ENCODE measurements around the gene COPE.
"Not testable (repeated sequence)": the region's sequence is repeated elsewhere in the genome, so short reads cannot be mapped to it uniquely, and the experiment has no call there.

The COPE gene

DNA sequence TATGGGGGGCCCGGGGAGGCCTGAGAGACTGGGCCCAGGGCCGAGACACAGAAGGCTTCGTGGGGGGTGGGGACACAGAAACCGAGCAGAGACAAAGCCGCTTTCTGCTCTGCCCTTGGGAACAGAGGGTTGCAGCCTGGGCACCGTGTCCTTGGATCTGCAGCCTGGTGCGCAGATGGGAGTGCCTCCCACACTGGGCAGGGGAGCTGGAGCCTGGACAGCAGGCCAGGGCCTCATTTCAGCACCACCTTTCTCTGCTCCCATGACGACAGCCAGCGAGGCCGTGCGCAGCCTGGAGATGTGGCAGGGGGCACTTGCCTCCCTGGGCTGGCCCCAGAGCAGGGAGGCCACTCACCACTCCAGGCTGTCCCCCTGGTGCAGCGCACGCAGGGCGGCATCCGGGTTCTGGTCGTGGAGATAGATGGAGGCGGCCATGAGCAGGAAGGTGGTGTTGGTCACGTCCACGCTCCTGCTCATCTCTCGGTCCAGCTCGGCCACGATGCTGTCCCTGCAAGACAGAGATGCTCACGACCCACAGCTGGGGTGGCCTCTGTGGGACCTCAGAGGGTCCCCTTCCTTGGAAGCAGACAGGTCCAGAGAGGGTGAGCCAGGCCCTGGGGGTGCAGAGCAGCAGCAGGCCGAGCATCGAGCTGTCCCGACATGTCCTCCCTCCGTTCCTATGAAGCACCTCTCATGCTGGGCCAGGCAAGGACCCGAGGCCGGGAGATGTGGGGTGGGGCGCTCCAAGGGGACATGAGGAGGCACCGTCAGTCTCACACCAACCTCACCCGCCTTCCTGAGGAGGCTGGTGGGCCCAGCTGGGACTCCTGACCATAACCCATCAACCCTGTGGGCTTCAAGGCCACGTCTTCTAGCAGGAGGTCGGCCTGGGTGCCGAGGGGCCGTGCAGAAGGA is 12.3 kb downstream of the COPE start:
- DNase-seq: no peak

DNA sequence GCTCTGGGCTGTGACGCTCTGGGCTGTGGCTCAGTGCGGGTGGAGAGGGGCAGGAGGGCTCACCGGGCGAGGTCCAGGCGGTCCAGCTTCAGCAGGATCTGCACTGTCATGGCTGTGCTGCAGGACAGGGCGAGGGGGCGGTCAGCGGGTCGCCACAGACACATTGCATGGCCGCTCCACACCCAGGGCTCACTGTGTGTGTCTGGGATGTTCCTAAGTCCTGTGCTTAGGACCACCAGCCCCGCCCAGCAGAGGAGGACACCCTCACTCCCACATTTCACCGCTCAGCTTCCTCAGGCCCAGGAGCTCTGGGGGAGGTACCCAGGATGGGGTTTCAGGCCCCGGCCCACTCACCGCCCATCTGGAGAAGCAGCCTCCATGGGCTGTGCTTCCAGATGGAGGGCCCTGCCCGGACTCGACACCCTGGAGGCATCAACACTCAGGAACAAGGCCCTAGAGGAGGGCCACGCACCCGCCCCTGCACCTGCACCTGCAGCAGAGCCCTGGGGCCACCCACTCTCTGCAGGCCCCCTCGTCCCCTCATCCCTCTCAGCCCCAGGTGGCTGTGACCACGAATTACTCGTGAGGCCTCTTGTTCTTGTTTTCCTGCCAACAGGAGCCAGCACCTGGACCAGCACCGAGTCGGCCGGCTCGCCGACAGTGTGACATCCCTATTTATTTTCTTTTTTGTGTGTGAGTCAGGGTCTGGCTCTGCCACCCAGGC is 13.5 kb downstream of the COPE start:
- DNase-seq: no peak

GRCh38 chr19:18905058-18905456 is 14.1 kb downstream of the COPE start:
- no peak for DNase-seq

- no peak for DNase-seq
Observed at GRCh38 chr19:18904334-18905057, 14.7 kb downstream of the COPE start.

- DNase-seq: no peak
Observed at GRCh38 chr19:18903156-18904037, 15.8 kb downstream of the COPE start.

- DNase-seq: not testable (repeated sequence)
Observed at GRCh38 chr19:18902519-18902918, 16.7 kb downstream of the COPE start.

- no peak for DNase-seq
Observed at GRCh38 chr19:18901491-18901890, 17.7 kb downstream of the COPE start.

GRCh38 chr19:18900700-18901481 is 18.3 kb downstream of the COPE start:
- no peak for DNase-seq

- DNase-seq: no peak
Observed at GRCh38 chr19:18899624-18900560, 19.3 kb downstream of the COPE start.

- DNase-seq: no peak
Observed at GRCh38 chr19:18898607-18899408, 20.4 kb downstream of the COPE start.

DNA sequence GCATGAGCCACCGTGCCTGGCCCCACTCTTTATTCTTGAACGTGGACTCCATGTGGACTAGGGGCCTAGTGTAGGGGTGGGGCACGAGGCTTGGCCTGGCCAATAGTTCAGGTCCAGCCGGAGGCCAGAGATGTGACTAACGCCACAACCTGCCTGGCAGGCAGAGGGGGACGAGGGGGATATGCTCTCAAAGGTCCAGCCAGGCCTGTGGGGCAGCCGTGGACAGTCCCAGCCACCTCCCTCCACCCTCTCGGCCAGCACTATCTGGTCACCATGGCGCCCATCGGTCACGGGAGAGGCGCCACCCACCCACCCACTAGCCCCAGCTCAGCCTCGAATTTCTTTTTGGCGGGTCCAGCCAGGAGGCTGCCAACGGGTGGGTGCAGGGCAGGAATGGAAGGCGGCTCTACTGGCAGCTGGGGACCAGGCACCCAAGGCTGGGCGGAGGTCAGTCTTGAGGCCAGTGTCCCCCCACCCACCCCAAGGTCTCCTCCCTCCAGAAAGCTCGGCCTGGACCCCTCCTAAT is 21.0 kb downstream of the COPE start:
- DNase-seq: no peak

DNA sequence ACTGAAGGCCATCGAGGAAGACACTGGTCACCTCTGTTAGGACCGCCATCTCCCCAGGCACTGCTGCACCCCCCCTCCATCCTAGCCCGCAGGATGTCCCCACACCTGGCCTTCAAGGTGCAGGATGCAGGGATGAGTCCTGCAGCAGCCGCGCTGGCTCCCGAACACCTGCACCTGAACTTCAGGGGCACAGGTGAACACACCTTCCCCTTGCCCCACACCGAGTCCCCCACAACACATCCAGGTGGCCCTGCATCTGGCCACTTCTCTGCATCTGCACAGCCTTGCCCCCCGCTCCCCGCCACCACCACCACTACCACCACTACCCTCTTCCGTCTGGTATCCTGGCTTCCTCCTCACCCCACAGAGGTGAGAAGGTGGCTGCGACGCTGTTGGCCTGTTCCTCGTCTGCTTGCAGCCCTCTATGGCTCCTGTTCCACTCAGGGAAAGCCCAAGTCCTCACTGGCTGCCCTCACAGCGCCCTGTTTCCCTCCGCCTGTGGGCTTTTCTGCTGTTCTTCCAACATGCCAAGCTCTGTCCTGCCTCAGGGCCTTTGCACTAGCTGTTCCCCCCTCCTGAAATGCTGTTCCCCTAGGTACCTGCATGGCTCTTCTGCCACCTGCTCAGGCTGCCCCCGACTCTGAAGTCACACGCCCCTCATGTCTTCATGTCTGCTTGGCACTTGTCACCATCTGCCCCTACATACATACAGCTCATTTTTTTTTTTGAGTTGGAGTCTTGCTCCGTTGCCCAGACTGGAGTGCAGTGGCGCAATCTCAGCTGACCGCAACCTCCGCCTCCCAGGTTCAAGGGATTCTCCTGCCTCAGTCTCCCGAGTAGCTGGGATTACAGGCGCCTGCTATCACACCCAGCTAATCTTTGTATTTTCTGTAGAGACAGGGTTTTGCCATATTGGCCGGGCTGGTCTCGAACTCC is 21.8 kb downstream of the COPE start:
- no peak for DNase-seq

DNA sequence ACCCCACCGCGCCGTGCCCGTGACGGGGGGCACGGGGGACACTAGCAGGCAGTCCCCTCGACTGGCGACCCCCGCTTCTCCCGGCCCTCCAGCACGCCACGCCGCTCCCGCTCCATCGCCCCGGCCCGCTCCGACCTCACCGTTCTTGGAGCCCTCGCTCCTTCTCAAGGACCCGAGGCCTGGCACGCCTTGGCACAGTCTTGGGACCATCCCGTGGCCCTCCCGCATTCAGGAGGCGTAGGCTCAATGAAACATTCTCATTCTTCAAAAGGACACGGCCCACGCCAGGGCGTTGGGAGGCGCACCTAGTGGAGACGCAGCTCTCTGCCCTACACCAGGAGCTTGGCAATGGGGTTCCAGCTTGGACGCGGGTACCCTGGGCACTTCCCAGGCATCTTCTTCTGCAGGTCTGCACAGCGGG is 22.8 kb downstream of the COPE start:
- no peak for DNase-seq

DNA sequence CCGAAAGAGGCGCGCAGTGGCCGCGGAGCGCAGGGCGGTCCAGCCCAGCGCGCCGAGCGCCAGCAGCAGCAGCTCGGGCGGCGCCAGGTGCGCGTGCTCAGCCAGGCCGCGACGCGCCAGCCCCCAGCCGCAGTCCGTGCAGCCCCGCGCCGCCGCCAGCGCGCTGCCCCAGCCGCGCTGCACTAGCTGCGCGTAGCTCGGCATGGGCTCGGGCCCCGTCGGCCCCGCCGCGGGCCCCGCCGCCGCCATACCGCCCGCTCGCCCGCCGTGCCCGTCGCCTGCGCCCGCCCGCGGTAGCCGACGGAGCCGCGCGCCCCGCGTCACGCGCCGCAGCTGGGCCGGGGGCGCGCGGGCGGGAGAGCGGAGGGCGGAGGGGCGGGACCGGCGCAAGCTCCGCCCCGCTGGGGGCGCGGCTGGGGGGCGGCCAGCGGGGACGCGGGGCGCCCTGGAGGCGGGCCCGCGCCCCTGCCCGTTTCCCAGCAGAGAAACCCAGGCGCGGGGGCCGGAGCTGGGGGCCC is 23.3 kb downstream of the COPE start, which contains the start of gene CERS1:
TSS of gene CERS1 (minus strand) at position 335 of the 518 bp plus-strand sequence. CDS start at position 249, 86 bp downstream.
- no peak for DNase-seq

DNA sequence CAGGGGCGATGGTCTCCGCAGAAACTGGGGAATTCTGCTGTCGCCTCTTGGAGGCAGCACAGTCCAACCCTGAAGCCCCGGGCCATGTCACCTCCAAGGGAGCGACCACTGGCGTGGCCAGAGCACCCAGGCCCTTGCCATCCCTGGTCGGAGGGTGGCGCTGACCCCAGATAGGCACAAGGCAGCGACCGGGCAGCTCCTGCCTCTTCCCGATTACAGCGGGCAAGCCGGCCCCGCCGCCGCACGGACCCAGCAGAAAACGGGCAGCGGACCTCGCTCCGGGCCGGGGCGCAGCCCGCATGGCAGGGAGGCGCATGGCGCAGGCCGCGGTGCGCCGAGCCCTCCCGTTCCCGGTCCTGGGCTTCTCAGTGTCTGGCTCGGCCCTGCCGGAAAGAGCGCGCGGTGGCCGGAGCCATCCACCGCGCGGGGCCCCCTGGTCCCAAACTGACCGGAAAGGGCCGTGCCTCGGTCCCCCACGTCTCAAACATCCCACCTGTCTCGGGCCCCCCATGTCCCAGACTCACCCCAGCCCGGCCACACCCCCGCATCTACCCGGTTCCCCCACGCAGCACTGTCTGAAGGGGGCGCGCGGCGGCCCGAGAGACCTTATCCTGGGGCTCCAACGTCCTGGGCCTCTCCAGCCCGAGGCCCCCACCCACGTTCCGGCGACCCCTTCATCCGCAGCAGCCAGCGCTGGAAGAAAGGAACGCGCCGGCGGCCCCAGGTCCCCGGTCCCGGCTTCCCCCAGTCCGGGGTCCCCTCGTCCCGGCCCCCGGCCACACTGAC is 24.0 kb downstream of the COPE start:
- DNase-seq: no peak

DNA sequence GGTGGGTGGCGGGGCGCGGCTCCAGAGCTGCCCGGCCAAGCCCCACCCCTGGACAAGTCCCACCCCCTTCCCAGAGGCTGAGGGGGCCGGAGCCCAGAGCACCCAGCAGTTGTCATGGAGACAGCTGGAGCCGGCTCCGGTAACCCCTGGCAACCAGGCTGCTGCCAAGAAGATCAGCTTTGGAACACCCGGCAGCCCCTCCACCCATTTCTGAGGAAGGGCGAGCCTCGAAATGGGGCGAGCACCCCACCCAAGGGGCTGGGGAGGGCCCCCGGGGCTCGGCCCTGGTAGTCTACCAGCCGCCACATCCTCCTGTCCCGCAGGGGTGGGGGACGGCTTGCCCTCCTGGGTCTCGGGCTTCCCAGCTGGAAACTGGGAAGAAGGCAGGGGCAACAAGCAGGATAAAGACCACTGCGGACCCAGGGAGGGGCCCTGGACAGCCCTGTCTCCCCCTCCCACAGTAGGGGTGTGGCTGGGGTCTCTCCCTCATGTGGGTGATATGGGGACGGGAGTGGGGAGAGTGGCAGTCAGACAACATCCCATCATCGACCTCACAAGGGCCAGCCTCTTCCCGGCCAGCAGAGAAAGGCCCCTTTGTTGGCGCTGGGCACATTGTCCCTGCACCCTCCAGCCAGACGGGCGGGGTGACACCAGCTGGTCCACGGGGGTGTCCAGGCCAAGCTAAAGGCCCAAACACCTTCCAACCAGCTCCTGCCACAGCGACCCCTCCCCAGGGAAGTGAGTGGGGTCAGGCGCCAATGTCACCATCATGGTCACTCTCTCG is 24.7 kb downstream of the COPE start:
- peak; percentile 71 for DNase-seq

Data from NCI-H2227 treated with DMSO at 0.1 percent for 48 hours (cell line).